ENCODE results near the gene FYN.

The FYN gene

DNA sequence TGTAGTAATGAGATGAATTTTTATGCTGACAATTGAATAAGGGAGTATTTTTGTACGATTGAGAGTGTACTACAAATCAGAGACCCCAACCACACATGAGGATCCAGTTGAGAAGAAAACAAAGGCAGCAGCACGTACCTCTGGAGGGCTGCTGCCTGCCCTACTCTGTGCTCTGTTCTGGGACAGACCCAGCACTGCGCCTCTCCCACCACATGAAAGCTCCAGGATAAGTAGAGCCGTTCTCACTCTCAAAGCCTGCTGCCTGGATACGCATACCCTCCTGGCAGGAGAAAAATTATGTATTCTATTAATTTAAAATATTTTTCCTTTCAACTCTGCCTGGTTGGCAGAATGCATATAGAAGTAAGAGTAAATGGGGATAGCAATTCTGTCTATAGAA, 256.1 kb downstream of the FYN start:
- no peaks in the 10 kb centered on the region for H3K4me1 ChIP-seq
- intact Hi-C loops (cut with DNase I; ENCODE audit: low total_unique reads): loop anchor here (10.0 kb wide), 2 partner anchors 252 to 352 kb away; no protein-coding TSS in a partner anchor
- H3K4me3 ChIP-seq: no peak overlapping the region
- peaks cover 0 to 3% (median 0%) of the 10 kb centered on the region in 3 donors for H3K9me3 ChIP-seq
- no peaks in the 10 kb centered on the region for H3K27me3 ChIP-seq
- no peak overlapping the region for H3K27ac ChIP-seq
- DNase-seq: no peak
- no peaks in the 10 kb centered on the region for H3K36me3 ChIP-seq
- TF ChIP-seq, protein P1, sequence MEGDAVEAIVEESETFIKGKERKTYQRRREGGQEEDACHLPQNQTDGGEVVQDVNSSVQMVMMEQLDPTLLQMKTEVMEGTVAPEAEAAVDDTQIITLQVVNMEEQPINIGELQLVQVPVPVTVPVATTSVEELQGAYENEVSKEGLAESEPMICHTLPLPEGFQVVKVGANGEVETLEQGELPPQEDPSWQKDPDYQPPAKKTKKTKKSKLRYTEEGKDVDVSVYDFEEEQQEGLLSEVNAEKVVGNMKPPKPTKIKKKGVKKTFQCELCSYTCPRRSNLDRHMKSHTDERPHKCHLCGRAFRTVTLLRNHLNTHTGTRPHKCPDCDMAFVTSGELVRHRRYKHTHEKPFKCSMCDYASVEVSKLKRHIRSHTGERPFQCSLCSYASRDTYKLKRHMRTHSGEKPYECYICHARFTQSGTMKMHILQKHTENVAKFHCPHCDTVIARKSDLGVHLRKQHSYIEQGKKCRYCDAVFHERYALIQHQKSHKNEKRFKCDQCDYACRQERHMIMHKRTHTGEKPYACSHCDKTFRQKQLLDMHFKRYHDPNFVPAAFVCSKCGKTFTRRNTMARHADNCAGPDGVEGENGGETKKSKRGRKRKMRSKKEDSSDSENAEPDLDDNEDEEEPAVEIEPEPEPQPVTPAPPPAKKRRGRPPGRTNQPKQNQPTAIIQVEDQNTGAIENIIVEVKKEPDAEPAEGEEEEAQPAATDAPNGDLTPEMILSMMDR (IDR thresholded peaks at IDR 0.05): no peak

DNA sequence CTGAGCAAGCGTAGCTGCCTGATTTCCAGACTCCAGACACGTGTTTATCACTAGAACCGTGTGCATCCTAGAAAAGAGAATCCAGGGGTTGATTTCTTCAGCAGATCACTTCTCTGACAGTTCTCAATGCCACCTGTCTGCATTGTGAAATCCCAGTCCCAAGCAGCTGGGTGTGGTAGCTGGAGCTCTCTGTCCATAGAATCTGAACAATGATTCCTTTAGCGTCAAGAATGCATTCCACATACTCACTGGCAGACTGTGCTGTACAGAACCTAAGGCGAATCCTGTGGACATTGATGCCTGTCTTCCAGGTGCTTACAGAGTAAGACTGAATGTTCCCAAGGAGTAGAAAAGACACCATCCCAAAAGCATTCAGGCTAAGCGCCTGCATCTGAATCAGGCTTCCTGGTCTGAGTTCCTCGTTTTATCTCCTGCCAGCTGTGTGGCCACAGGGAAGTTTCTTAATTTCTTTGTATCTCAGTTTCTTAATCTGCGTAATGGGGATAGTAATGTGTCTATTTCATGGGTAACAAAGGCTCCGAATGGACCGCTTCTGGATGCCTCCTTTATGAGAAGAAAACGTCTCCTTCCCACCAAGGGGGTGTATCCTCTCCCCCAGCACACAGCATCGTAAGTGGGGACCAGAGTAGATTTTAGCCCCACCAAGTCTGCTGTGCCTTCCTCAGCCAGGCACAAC, 257.2 kb downstream of the FYN start:
- Histone ChIP-seq H3K9me3 (peaks cover 0 to 5% (median 0%) of the 10 kb centered on the region in 3 donors), H3K27me3 (no peaks in the 10 kb centered on the region), H3K36me3 (no peaks in the 10 kb centered on the region), H3K4me1 (no peaks in the 10 kb centered on the region), H3K4me3 (no peak overlapping the region), H3K27ac (no peak overlapping the region)
- TF ChIP-seq, protein P1 (IDR thresholded peaks at IDR 0.05): no peak
- intact Hi-C loops (cut with DNase I; ENCODE audit: low total_unique reads): loop anchor here (10.0 kb wide), 2 partner anchors 251 to 351 kb away; no protein-coding TSS in a partner anchor
- no peak for DNase-seq

DNA sequence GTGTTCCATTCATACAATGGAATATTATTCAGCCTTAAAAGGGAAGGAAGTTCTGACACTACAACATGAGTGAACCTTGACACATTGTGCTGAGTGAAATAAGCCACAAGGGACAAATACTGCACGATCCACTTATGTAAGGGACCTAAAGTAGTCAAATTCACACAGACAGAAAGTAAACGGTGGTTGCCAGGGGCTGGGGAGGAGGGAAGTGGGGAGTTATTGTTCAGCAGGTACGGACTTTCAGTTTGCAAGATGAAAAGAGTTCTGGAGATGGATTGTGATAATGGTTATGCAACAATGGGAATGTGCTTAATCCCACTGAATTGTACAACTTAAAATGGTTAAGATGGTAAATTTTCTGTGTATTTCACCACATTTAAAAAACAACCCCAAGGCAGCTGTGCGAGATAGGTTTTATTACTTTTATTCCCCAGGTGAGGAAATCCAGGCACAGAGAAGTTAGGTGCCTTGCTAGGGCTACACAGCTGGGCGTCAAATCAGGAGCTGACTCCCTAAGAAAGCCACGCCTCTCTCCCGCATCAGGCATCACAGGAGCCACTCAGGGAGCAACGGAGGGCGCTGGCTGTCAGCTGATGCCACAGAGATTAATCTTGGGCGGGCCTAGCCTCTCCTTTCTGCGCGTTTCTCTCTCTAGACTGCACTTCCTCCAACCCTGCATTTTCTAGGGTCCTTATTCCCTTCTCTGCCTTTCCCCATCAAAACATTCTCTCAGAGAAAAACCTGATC, 258.2 kb downstream of the FYN start:
- Histone ChIP-seq H3K27me3 (no peaks in the 10 kb centered on the region), H3K27ac (no peak overlapping the region), H3K4me3 (no peak overlapping the region), H3K9me3 (peaks cover 0 to 5% (median 0%) of the 10 kb centered on the region in 3 donors), H3K36me3 (no peaks in the 10 kb centered on the region), H3K4me1 (no peaks in the 10 kb centered on the region)
- intact Hi-C loops (cut with DNase I; ENCODE audit: low total_unique reads): loop anchor here (10.0 kb wide), 2 partner anchors 250 to 350 kb away; no protein-coding TSS in a partner anchor
- TF ChIP-seq, protein P1 (IDR thresholded peaks at IDR 0.05): no peak
- DNase-seq: no peak

DNA sequence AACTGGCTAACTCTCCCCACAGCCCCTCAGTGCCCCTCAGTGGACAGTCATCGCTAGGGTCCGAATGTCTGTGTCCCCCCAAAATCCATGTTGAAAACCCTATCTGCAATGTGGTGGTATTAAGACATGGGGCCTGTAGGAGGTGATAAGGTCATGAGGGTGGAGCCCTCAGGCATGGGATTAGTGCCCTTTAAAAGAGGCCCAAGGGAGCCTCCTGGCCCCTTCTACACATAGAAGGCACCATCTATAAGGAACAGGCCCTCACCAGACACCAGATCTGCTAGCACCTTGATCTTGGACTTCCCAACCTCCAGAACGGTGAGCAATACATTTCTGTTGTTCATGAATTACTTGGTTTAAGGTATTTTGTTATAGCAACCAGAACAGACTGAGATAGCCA, 260.9 kb downstream of the FYN start:
- Histone ChIP-seq H3K9me3 (peaks cover 0 to 5% (median 0%) of the 10 kb centered on the region in 3 donors), H3K27me3 (no peaks in the 10 kb centered on the region), H3K4me3 (no peak overlapping the region), H3K4me1 (no peaks in the 10 kb centered on the region), H3K36me3 (no peaks in the 10 kb centered on the region), H3K27ac (no peak overlapping the region)
- TF ChIP-seq, protein P1 (IDR thresholded peaks at IDR 0.05): no peak
- no peak for DNase-seq
- intact Hi-C loops (cut with DNase I; ENCODE audit: low total_unique reads): loop anchor here (10.0 kb wide), 2 partner anchors 248 to 348 kb away; no protein-coding TSS in a partner anchor

DNA sequence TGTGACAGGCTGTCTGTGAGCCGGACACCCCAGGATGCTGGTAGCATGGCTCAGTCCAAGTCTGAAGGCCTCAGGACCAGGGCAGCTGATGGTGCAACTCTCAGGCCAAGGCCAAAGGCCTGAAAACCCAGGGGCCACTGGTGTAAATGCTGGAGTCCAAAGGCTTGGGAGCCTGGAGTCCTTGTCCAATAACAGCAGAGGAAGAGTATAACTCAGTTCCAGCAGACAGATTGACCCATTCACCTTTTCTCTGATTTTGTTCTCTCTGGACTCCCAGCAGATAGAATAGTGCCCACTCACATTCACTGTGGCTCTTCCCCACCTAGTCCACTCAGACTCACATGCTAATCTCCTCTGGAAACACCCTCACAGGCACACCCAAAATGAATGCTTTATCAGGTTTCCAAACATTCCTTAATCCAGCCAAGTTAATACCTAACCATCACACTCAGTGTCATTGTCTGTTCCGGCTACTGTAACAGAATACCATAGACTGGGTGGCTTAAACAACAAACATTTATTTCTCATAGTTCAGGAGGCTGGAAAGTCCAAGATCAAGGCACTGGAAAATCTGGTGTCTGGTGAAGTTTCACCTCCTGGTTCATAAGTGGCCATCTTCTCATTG, 262.6 kb downstream of the FYN start:
- H3K36me3 ChIP-seq: no peaks in the 10 kb centered on the region
- TF ChIP-seq, protein P1 (IDR thresholded peaks at IDR 0.05): no peak
- no peak overlapping the region for H3K4me3 ChIP-seq
- peaks cover 0 to 8% (median 3%) of the 10 kb centered on the region in 4 donors for H3K4me1 ChIP-seq
- H3K27me3 ChIP-seq: no peaks in the 10 kb centered on the region
- peak in 1 of 2 donors; percentile 28 for DNase-seq
- H3K9me3 ChIP-seq: peaks cover 0 to 5% (median 0%) of the 10 kb centered on the region in 3 donors
- no peak overlapping the region for H3K27ac ChIP-seq
- intact Hi-C loops (cut with DNase I; ENCODE audit: low total_unique reads): loop anchor here (10.0 kb wide), 2 partner anchors 246 to 346 kb away; no protein-coding TSS in a partner anchor
